GM12878 (cell line): ENCODE results near the gene LRP1B. TPM values are rescaled to one million over a fixed set of nuclear protein-coding genes. Genes with fewer than 3 reads are reported as not detected.

Experiments
- ATAC-seq: fragments of 200-7000 bp; cut with Tn5 transposase; 3 replicates; pipeline ENCODE4 v1.9.1; 2020; ENCODE audit warnings: mild to moderate bottlenecking, moderate library complexity
- BruUV-seq: library from RNA; stranded (reverse); fragments of 400-500 nt; replicated peaks from 2 replicates; lab custom pipeline; 2021; lab: Mats Ljungman, UMichigan
- CTCF ChIA-PET: fragments of 300-600 bp; sonication (Branson Sonifier 250); formaldehyde crosslinking; extraction: SDS; loops from one replicate; lab custom pipeline; 2021; ENCODE audit warnings: inconsistent platforms; lab: Yijun Ruan, JAX
- POLR2A ChIA-PET: fragments of 350-600 bp; formaldehyde crosslinking; extraction: SDS; loops from one replicate; lab custom pipeline; 2021; ENCODE audit warnings: inconsistent platforms; lab: Charles Lee
- RAD21 ChIA-PET: fragments of 300-600 bp; sonication (Branson Sonifier 250); formaldehyde crosslinking; loops from one replicate; lab custom pipeline; 2023; ENCODE audit warnings: antibody characterized with exemption; ENCODE audit not compliant: unreplicated experiment; lab: Charles Lee
- SMC1A ChIA-PET: fragments of 300-600 bp; sonication (Branson Sonifier 250); formaldehyde crosslinking; loops from one replicate; lab custom pipeline; 2023; ENCODE audit not compliant: unreplicated experiment, uncharacterized antibody; lab: Charles Lee
- DNase-seq: peaks from one replicate; pipeline ENCODE4 v3.0.0-alpha.2; 2011; ENCODE audit warnings: low read depth, low spot score
- FAIRE-seq: peaks from 3 replicates; lab custom pipeline; 2011; peaks lifted over from hg19 to GRCh38; lab: Jason Lieb, UNC
- H2AFZ ChIP-seq: 2 replicates; pipeline ENCODE4 v1.6.0; 2011; ENCODE audit warnings: low read depth, low read length, control low read depth; ENCODE audit not compliant: control insufficient read depth
- H3K27ac ChIP-seq: 2 replicates; pipeline ENCODE4 v1.5.1; 2011; ENCODE audit warnings: control low read depth; ENCODE audit not compliant: control insufficient read depth, insufficient read depth
- H3K27me3 ChIP-seq, 2 experiments: replicated peaks in 1 of 2; 2 replicates each; pipeline versions ENCODE4 v1.6.0 to v1.6.1; 2011; ENCODE audit warnings: low read length in 1 of 2; ENCODE audit not compliant: control insufficient read depth in 2 of 2, insufficient read depth in 2 of 2
- H3K36me3 ChIP-seq, 2 experiments: 2 replicates each; pipeline ENCODE4 v1.5.1; 2011; ENCODE audit warnings: low read length in 1 of 2; ENCODE audit not compliant: control insufficient read depth in 2 of 2, insufficient read depth in 2 of 2
- H3K4me1 ChIP-seq: 2 replicates; pipeline ENCODE4 v1.6.1; 2011; ENCODE audit warnings: mild to moderate bottlenecking, low read length, moderate library complexity, mixed read lengths; ENCODE audit not compliant: control insufficient read depth, insufficient read depth
- H3K4me2 ChIP-seq: 2 replicates; pipeline ENCODE4 v1.6.0; 2011; ENCODE audit warnings: control low read depth; ENCODE audit not compliant: control insufficient read depth, insufficient read depth
- H3K4me3 ChIP-seq: fragments of 200-600 bp; sonication (generic); 2 replicates; pipeline ENCODE4 v1.5.1; 2016
- H3K79me2 ChIP-seq: 2 replicates; pipeline ENCODE4 v1.6.0; 2011; ENCODE audit warnings: low read length; ENCODE audit not compliant: control insufficient read depth, insufficient read depth
- H3K9ac ChIP-seq: 2 replicates; pipeline ENCODE4 v1.8.0; 2011; ENCODE audit warnings: low read length, control low read depth, mixed read lengths; ENCODE audit not compliant: control insufficient read depth, insufficient read depth
- H3K9me3 ChIP-seq: replicated peaks from 3 replicates; pipeline ENCODE4 v1.5.1; 2011; ENCODE audit warnings: mild to moderate bottlenecking, low read length; ENCODE audit not compliant: control insufficient read depth, insufficient read depth
- H4K20me1 ChIP-seq: 2 replicates; pipeline ENCODE4 v1.6.0; 2011; ENCODE audit not compliant: control insufficient read depth, insufficient read depth
- ASH2L ChIP-seq: fragments of 300-600, 200-600 bp; sonication (generic); IDR thresholded peaks from 2 replicates; pipeline ENCODE4 v1.6.1; 2017; ENCODE audit warnings: low read depth, mild to moderate bottlenecking, borderline replicate concordance
- BCL11A ChIP-seq: IDR thresholded peaks from 2 replicates; pipeline ENCODE4 v1.6.1; 2011; ENCODE audit warnings: low read depth, low read length
- BMI1 ChIP-seq: fragments of 450-650 bp; IDR thresholded peaks from 2 replicates; pipeline ENCODE4 v1.6.1; 2016; ENCODE audit warnings: mild to moderate bottlenecking, moderate library complexity, borderline replicate concordance
- CREM ChIP-seq: IDR thresholded peaks from 2 replicates; pipeline ENCODE4 v1.6.1; 2014; ENCODE audit warnings: antibody characterized with exemption, low read depth
- ETV6 ChIP-seq, 2 experiments: fragments of 450-650 bp in 1 of 2; IDR thresholded peaks in 1 of 2; conservative IDR thresholded peaks in 1 of 2; 2 replicates each; pipeline ENCODE4 v1.6.1; 2014; ENCODE audit warnings: antibody characterized with exemption in 1 of 2, borderline replicate concordance in 1 of 2, low read depth in 1 of 2, mild to moderate bottlenecking in 1 of 2, moderate library complexity in 1 of 2
- FOXM1 ChIP-seq: IDR thresholded peaks from 2 replicates; pipeline ENCODE4 v1.6.1; 2012; ENCODE audit warnings: low read depth, mild to moderate bottlenecking, inconsistent platforms, low read length, moderate library complexity
- GABPA ChIP-seq: IDR thresholded peaks from 2 replicates; pipeline ENCODE4 v1.6.1; 2014; ENCODE audit warnings: antibody characterized with exemption, low read depth, mild to moderate bottlenecking, inconsistent platforms
- GATAD2B ChIP-seq: fragments of 450-650 bp; conservative IDR thresholded peaks from 2 replicates; pipeline ENCODE4 v1.6.1; 2017; ENCODE audit warnings: low read depth, mild to moderate bottlenecking, moderate library complexity
- IRF4 ChIP-seq: IDR thresholded peaks from 2 replicates; pipeline ENCODE4 v1.6.1; 2011; ENCODE audit warnings: low read depth, low read length
- MTA3 ChIP-seq: IDR thresholded peaks from 2 replicates; pipeline ENCODE4 v1.6.1; 2012; ENCODE audit warnings: low read length, inconsistent platforms, borderline replicate concordance
- NFIC ChIP-seq: IDR thresholded peaks from 2 replicates; pipeline ENCODE4 v1.6.1; 2012; ENCODE audit warnings: low read depth, mild to moderate bottlenecking, inconsistent platforms, low read length, moderate library complexity
- PAX5 ChIP-seq: IDR thresholded peaks from 2 replicates; pipeline ENCODE4 v1.6.1; 2011; ENCODE audit warnings: low read depth, low read length, borderline replicate concordance
- PAX8 ChIP-seq: fragments of 450-650 bp; IDR thresholded peaks from 2 replicates; pipeline ENCODE4 v1.6.1; 2017; ENCODE audit warnings: mild to moderate bottlenecking, moderate library complexity
- POLR2AphosphoS2 ChIP-seq: IDR thresholded peaks from 2 replicates; pipeline ENCODE4 v1.6.1; 2011; ENCODE audit warnings: low read depth, mild to moderate bottlenecking, low read length, improper control_type of control experiment, moderate library complexity
- RELB ChIP-seq: fragments of 450-650 bp; IDR thresholded peaks from 2 replicates; pipeline ENCODE4 v1.6.1; 2017; ENCODE audit warnings: low read depth, mild to moderate bottlenecking, moderate library complexity
- RUNX3 ChIP-seq: IDR thresholded peaks from 2 replicates; pipeline ENCODE4 v1.6.1; 2012; ENCODE audit warnings: low read length, inconsistent platforms
- SP1 ChIP-seq: IDR thresholded peaks from one replicate; pipeline ENCODE4 v1.6.1; 2011; ENCODE audit warnings: low read depth, low read length
- SPI1 ChIP-seq: IDR thresholded peaks from 2 replicates; pipeline ENCODE4 v1.6.1; 2011; ENCODE audit warnings: low read depth, mild to moderate bottlenecking, low read length, moderate library complexity, borderline replicate concordance; ENCODE audit not compliant: insufficient read depth
- STAT3 ChIP-seq: IDR thresholded peaks from 2 replicates; pipeline ENCODE4 v1.6.1; 2011; ENCODE audit warnings: low read depth, low read length, improper control_type of control experiment
- in situ Hi-C: fragments of 300-500 bp; cut with MboI; formaldehyde crosslinking; loops from 9 replicates; pipeline ENCODE4 v1.14.3; 2018; ENCODE audit warnings: mixed read lengths
- intact Hi-C: fragments of 100-400 bp; cut with micrococcal nuclease; formaldehyde crosslinking; loops from one replicate; pipeline ENCODE4 v1.14.2; 2022; ENCODE audit not compliant: unreplicated experiment
- polyA plus RNA-seq, 11 experiments: library from polyadenylated mRNA; depleted of rRNA in 4 of 11; unstranded in 6 of 11; stranded (reverse) in 5 of 11; fragments of >200 nt; fragmentation: Nextera tagmentation in 4 of 11; fragmentation: Illumina TruSeq in 1 of 11; extraction: Ambion mirVana in 4 of 11; extraction: Trizol in 1 of 11; gene quantifications; 1 replicate in 1 of 11; 2 replicates in 10 of 11; pipeline versions ENCODE4 v1.2.1 to v1.2.3, GENCODE V29; 2011 to 2016; ENCODE audit warnings: inconsistent platforms in 2 of 11, missing spikeins in 2 of 11, low read depth in 1 of 11
- total RNA-seq, 4 experiments: library from RNA; depleted of rRNA in 3 of 4; stranded (reverse); fragments of >200 nt in 3 of 4; fragmentation: Illumina TruSeq in 1 of 4; extraction: Trizol in 1 of 4; gene quantifications; 2 replicates each; pipeline versions ENCODE4 v1.2.1 to v1.2.3, GENCODE V29; 2013 to 2021
- TF ChIP-seq, protein P1 (sequence below): fragments of 450-650 bp; IDR thresholded peaks from 2 replicates; pipeline ENCODE4 v1.6.1; 2018; ENCODE audit warnings: mild to moderate bottlenecking, low read depth, moderate library complexity; ENCODE audit not compliant: partially characterized antibody
- TF ChIP-seq, protein P2 (sequence below): IDR thresholded peaks from 2 replicates; pipeline ENCODE4 v1.6.1; 2011; ENCODE audit warnings: mild to moderate bottlenecking, low read depth, low read length, moderate library complexity; ENCODE audit not compliant: insufficient replicate concordance

The LRP1B gene
- total and polyA plus RNA-seq, 10 of the 15 experiments (the other 5 are each of a cell fraction or from before 2014, with no cell fraction given) = under 0.01 to 0.06 (median 0.03) TPM; not detected in 5

DNA sequence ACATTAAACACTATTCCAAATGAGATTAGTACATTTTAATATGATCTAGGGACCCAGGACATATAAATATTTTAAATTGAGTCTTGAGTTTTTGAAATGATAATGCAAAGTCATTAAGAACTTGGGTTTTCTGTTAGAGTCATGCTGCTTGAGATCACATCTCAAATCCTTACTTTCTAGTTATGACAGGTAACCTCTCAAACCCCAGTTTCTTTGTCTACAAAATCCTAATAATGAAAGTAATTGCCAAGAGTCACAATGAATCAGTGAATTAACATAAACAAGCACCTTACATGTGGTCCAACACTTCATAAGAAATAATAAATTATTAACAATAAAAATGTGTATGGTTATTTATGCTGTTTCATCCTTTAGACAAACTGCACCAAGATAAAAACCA lies 607.6 kb downstream of the LRP1B start:
- Histone ChIP-seq H3K4me1 (peaks cover 3% of the 10 kb centered on the region; the same call in 1 of the 2 replicates), H3K4me2 (no peak overlapping the region), H3K27me3 (no peaks in the 10 kb centered on the region), H2AFZ (no peak overlapping the region), H3K36me3 (no peaks in the 10 kb centered on the region), H4K20me1 (no peaks in the 10 kb centered on the region), H3K79me2 (no peaks in the 10 kb centered on the region), H3K9me3 (no peaks in the 10 kb centered on the region), H3K27ac (no peak overlapping the region), H3K4me3 (no peak overlapping the region), H3K9ac (no peak overlapping the region)
- BruUV-seq = no TSS peak
- ChIA-PET POLR2A (no interaction called here), CTCF (no interaction called here), SMC1A (no interaction called here), RAD21 (no interaction called here)
- FAIRE-seq (no peak), DNase-seq (no peak), ATAC-seq (no peak; the same call in 2 of the 3 replicates)
- in situ Hi-C loops = no loop called here
- intact Hi-C loops = no loop called here
- TF ChIP-seq GABPA = peak; percentile 33; the same call in 1 of the 2 replicates
- peak; percentile 64; the same call in 1 of the 2 replicates for TF ChIP-seq FOXM1
- TF ChIP-seq IRF4 = 0 out of 2 replicates have a peak, but pooled peaks have one; percentile 22
- TF ChIP-seq BMI1 = no peak
- TF ChIP-seq, protein P1, sequence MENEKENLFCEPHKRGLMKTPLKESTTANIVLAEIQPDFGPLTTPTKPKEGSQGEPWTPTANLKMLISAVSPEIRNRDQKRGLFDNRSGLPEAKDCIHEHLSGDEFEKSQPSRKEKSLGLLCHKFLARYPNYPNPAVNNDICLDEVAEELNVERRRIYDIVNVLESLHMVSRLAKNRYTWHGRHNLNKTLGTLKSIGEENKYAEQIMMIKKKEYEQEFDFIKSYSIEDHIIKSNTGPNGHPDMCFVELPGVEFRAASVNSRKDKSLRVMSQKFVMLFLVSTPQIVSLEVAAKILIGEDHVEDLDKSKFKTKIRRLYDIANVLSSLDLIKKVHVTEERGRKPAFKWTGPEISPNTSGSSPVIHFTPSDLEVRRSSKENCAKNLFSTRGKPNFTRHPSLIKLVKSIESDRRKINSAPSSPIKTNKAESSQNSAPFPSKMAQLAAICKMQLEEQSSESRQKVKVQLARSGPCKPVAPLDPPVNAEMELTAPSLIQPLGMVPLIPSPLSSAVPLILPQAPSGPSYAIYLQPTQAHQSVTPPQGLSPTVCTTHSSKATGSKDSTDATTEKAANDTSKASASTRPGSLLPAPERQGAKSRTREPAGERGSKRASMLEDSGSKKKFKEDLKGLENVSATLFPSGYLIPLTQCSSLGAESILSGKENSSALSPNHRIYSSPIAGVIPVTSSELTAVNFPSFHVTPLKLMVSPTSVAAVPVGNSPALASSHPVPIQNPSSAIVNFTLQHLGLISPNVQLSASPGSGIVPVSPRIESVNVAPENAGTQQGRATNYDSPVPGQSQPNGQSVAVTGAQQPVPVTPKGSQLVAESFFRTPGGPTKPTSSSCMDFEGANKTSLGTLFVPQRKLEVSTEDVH = no peak
- TF ChIP-seq SPI1 = no peak
- TF ChIP-seq PAX8 = no peak
- TF ChIP-seq POLR2AphosphoS2 = no peak
- TF ChIP-seq ETV6 (conservative IDR thresholded peaks at IDR 0.05 in 1 of 2, IDR thresholded peaks at IDR 0.05 in 1 of 2; ENCODE audit: borderline replicate concordance in 1 of 2, low read depth in 1 of 2) = 0 out of 4 replicates have a peak, but pooled peaks of 1 of the 2 experiments have one; percentile 21
- 0 out of 2 replicates have a peak, but pooled peaks have one; percentile 72 for TF ChIP-seq MTA3
- peak; percentile 63; the same call in 1 of the 2 replicates for TF ChIP-seq RUNX3
- TF ChIP-seq GATAD2B = no peak
- TF ChIP-seq CREM = peak; percentile 52; the same call in 1 of the 2 replicates
- peak; percentile 86 for TF ChIP-seq NFIC
- no peak for TF ChIP-seq PAX5
- no peak for TF ChIP-seq STAT3
- TF ChIP-seq, protein P2, sequence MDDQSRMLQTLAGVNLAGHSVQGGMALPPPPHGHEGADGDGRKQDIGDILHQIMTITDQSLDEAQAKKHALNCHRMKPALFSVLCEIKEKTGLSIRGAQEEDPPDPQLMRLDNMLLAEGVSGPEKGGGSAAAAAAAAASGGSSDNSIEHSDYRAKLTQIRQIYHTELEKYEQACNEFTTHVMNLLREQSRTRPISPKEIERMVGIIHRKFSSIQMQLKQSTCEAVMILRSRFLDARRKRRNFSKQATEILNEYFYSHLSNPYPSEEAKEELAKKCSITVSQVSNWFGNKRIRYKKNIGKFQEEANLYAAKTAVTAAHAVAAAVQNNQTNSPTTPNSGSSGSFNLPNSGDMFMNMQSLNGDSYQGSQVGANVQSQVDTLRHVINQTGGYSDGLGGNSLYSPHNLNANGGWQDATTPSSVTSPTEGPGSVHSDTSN = no peak
- no peak for TF ChIP-seq SP1
- peak; percentile 37; the same call in 1 of the 2 replicates for TF ChIP-seq BCL11A
- no peak for TF ChIP-seq RELB
- TF ChIP-seq ASH2L = no peak
